Upper lobe of left lung (tissue), 4 donors: Measurements from ENCODE around the gene KLHL26.

ENCODE experiments used
- EP300 ChIP-seq, 4 donors: sonication (generic); formaldehyde crosslinking; IDR thresholded peaks; one replicate each; pipeline ENCODE4 v1.5.1; 2017; ENCODE audit warnings: antibody characterized with exemption in 4 of 4, control low read depth in 2 of 4
- POLR2A ChIP-seq, 4 donors: fragments of 450-650 bp; IDR thresholded peaks; one replicate each; pipeline ENCODE4 v1.5.1; 2016 to 2017; ENCODE audit warnings: antibody characterized with exemption in 4 of 4, mild to moderate bottlenecking in 2 of 4
- POLR2AphosphoS5 ChIP-seq, 2 donors: sonication (generic); formaldehyde crosslinking; IDR thresholded peaks; one replicate each; pipeline ENCODE4 v1.5.1; 2017; ENCODE audit warnings: antibody characterized with exemption in 2 of 2
- TF ChIP-seq, protein P1 (sequence below), 6 experiments: fragments of 450-650 bp in 4 of 6; fragments of 200-600 bp in 2 of 6; sonication (generic) in 2 of 6; IDR thresholded peaks; one replicate each; pipeline ENCODE4 v1.5.1; 2016 to 2019; ENCODE audit warnings: antibody characterized with exemption in 6 of 6

DNA sequence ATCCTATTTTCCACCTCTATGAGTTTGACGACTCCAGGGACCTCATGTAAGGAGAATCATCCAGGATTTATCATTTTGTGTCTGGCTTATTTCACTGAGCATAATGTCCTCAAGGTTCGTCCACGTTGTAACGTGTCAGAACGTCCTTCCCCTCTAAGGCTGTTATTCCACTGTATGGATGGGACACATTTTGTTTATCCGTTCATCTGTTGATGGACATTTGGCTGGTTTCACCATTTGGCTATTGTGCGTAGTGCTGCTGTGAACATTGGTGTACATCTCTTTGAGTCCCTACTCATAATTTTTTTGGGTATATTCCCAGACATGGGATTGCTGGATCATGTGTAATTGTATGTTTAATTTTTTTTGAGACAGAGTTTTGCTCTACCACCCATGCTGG, 68.1 kb downstream of the KLHL26 start:
- TF ChIP-seq EP300 (IDR thresholded peaks at IDR 0.05): no peak
- TF ChIP-seq, protein P1, sequence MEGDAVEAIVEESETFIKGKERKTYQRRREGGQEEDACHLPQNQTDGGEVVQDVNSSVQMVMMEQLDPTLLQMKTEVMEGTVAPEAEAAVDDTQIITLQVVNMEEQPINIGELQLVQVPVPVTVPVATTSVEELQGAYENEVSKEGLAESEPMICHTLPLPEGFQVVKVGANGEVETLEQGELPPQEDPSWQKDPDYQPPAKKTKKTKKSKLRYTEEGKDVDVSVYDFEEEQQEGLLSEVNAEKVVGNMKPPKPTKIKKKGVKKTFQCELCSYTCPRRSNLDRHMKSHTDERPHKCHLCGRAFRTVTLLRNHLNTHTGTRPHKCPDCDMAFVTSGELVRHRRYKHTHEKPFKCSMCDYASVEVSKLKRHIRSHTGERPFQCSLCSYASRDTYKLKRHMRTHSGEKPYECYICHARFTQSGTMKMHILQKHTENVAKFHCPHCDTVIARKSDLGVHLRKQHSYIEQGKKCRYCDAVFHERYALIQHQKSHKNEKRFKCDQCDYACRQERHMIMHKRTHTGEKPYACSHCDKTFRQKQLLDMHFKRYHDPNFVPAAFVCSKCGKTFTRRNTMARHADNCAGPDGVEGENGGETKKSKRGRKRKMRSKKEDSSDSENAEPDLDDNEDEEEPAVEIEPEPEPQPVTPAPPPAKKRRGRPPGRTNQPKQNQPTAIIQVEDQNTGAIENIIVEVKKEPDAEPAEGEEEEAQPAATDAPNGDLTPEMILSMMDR (IDR thresholded peaks at IDR 0.05): no peak
- no peak for TF ChIP-seq POLR2A (IDR thresholded peaks at IDR 0.05)
- no peak for TF ChIP-seq POLR2AphosphoS5 (IDR thresholded peaks at IDR 0.05)
